T-cell (primary cell): ENCODE results near the gene APOD. TPM values are rescaled to one million over a fixed set of nuclear protein-coding genes. Genes with fewer than 3 reads are reported as not detected.

Experiments used
- ATAC-seq, 4 experiments: fragments of 200-7000 bp in 3 of 4; fragments of 150-1000 bp in 1 of 4; cut with Tn5 transposase; replicated peaks in 1 of 4; 1 replicate in 3 of 4; 2 replicates in 1 of 4; pipeline ENCODE4 v1.10.0; 2021; ENCODE audit warnings: moderate library complexity in 3 of 4, mild to moderate bottlenecking in 2 of 4, moderate number of reproducible peaks in 1 of 4
- CTCF ChIA-PET, 2 donors: fragments of 300-600 bp; sonication (Branson Sonifier 250); formaldehyde crosslinking; loops; one replicate each; lab custom pipeline; 2022; ENCODE audit warnings: antibody characterized with exemption in 2 of 2; lab: Charles Lee
- POLR2A ChIA-PET, 2 donors: fragments of 300-600 bp; sonication (Branson Sonifier 250); formaldehyde crosslinking; loops; one replicate each; lab custom pipeline; 2022; ENCODE audit warnings: antibody characterized with exemption in 2 of 2; lab: Charles Lee
- DNase-seq, 35 experiments: peaks; one replicate each; pipeline versions ENCODE4 v3.0.0 to v3.0.0-alpha.2; 2013 to 2023
- H3K27ac ChIP-seq: one replicate; pipeline ENCODE4 v1.5.1; 2013; ENCODE audit warnings: low read length
- H3K27me3 ChIP-seq, 2 experiments: replicated peaks in 1 of 2; 1 replicate in 1 of 2; 2 replicates in 1 of 2; pipeline versions ENCODE4 v1.6.1 to v1.7.0; 2013; ENCODE audit warnings: low read length in 1 of 2, mixed read lengths in 1 of 2; ENCODE audit not compliant: control insufficient read depth in 2 of 2, insufficient read depth in 2 of 2; ENCODE audit errors: extremely low read depth in 1 of 2
- H3K36me3 ChIP-seq, 2 donors: 1 replicate in 1 of 2; 2 replicates in 1 of 2; pipeline versions ENCODE4 v1.6.1 to v1.7.0; 2013; ENCODE audit warnings: low read length in 1 of 2; ENCODE audit not compliant: control insufficient read depth in 2 of 2, insufficient read depth in 1 of 2; ENCODE audit errors: extremely low read depth in 1 of 2
- H3K4me1 ChIP-seq, 2 experiments: 1 replicate in 1 of 2; 2 replicates in 1 of 2; pipeline versions ENCODE4 v1.6.1 to v1.7.0; 2013; ENCODE audit warnings: low read length in 2 of 2, mixed read lengths in 1 of 2; ENCODE audit not compliant: insufficient read depth in 2 of 2, control insufficient read depth in 1 of 2; ENCODE audit errors: extremely low read depth in 1 of 2
- H3K4me3 ChIP-seq, 2 donors: 1 replicate in 1 of 2; 2 replicates in 1 of 2; pipeline versions ENCODE4 v1.5.1 to v1.7.0; 2013; ENCODE audit warnings: mild to moderate bottlenecking in 2 of 2, low read length in 1 of 2, moderate library complexity in 1 of 2; ENCODE audit not compliant: control insufficient read depth in 1 of 2; ENCODE audit errors: extremely low read depth in 1 of 2
- H3K9me3 ChIP-seq: 2 replicates; pipeline ENCODE4 v1.7.0; 2013
- H3K27ac Mint-ChIP-seq, 2 donors: one replicate each; pipeline ENCODE4 v1.8.0; 2020 to 2021; ENCODE audit warnings: mild to moderate bottlenecking in 2 of 2, mixed read lengths in 2 of 2
- H3K27me3 Mint-ChIP-seq, 2 donors: one replicate each; pipeline ENCODE4 v1.8.0; 2021 to 2022; ENCODE audit warnings: mixed read lengths in 2 of 2
- H3K36me3 Mint-ChIP-seq: one replicate; pipeline ENCODE4 v1.8.0; 2021; ENCODE audit warnings: mixed read lengths
- H3K4me1 Mint-ChIP-seq, 3 donors: one replicate each; pipeline ENCODE4 v1.8.0; 2020 to 2022; ENCODE audit warnings: mixed read lengths in 3 of 3, mild to moderate bottlenecking in 1 of 3
- H3K4me3 Mint-ChIP-seq, 3 donors: one replicate each; pipeline ENCODE4 v1.8.0; 2020 to 2022; ENCODE audit warnings: mild to moderate bottlenecking in 3 of 3, mixed read lengths in 3 of 3, moderate library complexity in 3 of 3
- H3K9me3 Mint-ChIP-seq, 3 donors: one replicate each; pipeline ENCODE4 v1.8.0; 2020 to 2022; ENCODE audit warnings: mixed read lengths in 3 of 3
- WGBS: methylation state at CpG from one replicate; pipeline ENCODE4 v1.1.5; 2013; ENCODE audit warnings: missing lambda C conversion rate; ENCODE audit not compliant: insufficient coverage; 5-methylcytosine and 5-hydroxymethylcytosine counted together
- total RNA-seq, 35 experiments: library from RNA in 6 of 35; stranded (reverse) in 6 of 35; fragments of 120-200 nt in 1 of 35; gene quantifications; one replicate each; pipeline versions ENCODE4 v1.2.1 to v1.2.4 and lab custom pipeline; 2013 to 2026

Gene APOD
- total RNA-seq, 5 donors from 2014 or later (not counting 1 experiment from before 2014, with no cell fraction given), result 0.55 TPM; not detected in 4

DNA sequence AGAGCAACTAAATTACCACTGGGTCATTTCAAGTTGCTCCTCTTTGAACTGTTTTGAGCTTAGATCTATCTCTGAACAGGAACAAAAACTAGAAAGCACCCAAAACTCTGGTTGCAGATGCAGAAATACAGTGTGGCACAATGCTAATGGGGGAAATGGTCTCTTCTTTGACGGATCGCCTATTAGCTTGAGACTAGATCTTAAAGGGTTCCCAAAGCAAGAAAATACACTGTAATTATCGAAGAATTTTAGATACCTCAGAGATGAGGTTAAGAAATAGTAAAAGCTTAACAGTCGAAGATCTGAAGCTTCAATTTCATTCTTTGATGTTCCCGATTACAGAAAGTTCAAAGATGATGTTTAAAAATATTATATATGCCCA lies 41.4 kb downstream of the APOD start:
- peak overlapping the region; percentile 95 to 98 for H3K27ac Mint-ChIP-seq
- no peaks in the 10 kb centered on the region for H3K9me3 Mint-ChIP-seq
- peaks cover 45 to 70% of the 10 kb centered on the region in 2 experiments for H3K4me1 ChIP-seq
- WGBS, result no CpG with 5 or more reads among the region's 5 CpGs
- H3K4me3 ChIP-seq, result peak overlapping the region; percentile 85 to 93
- CTCF ChIA-PET, result interaction anchor here (0.7 to 2.4 kb wide), 8 partner anchors 9 to 272 kb away, joined by 3 to 13 read pairs (median 5); partner anchors contain the start of gene XXYLT1 (in 1 of the 2)
- peak in 1 of 35 experiments; percentile 46 for DNase-seq
- H3K36me3 ChIP-seq, result no peaks in the 10 kb centered on the region
- no peaks in the 10 kb centered on the region for H3K9me3 ChIP-seq
- H3K4me3 Mint-ChIP-seq, result peak overlapping the region; percentile 89 to 93 (median 93)
- peaks cover 12% of the 10 kb centered on the region for H3K36me3 Mint-ChIP-seq
- no peak for ATAC-seq
- peaks cover 69 to 87% (median 76%) of the 10 kb centered on the region in 3 donors for H3K4me1 Mint-ChIP-seq
- no peaks in the 10 kb centered on the region for H3K27me3 ChIP-seq
- H3K27me3 Mint-ChIP-seq, result no peaks in the 10 kb centered on the region
- POLR2A ChIA-PET, result interaction anchor here (0.6 to 1.3 kb wide), 15 partner anchors 9 to 1053 kb away, joined by 3 to 10 read pairs (median 4); partner anchors contain the start of gene XXYLT1 (in 1 of the 2)
- H3K27ac ChIP-seq, result peak overlapping the region; percentile 94

- ATAC-seq (peak in 1 of 4 experiments; percentile 8), DNase-seq (peak in 1 of 35 experiments; percentile 34)
- no peaks in the 10 kb centered on the region for H3K27me3 Mint-ChIP-seq
- POLR2A ChIA-PET, result interaction anchor here (0.6 kb wide), 3 partner anchors 270 to 869 kb away, joined by 3 read pairs; no protein-coding TSS in a partner anchor
- H3K9me3 Mint-ChIP-seq, result no peaks in the 10 kb centered on the region
- H3K27me3 ChIP-seq, result no peaks in the 10 kb centered on the region
- no peaks in the 10 kb centered on the region for H3K9me3 ChIP-seq
- H3K4me1 ChIP-seq, result peaks cover 44 to 67% of the 10 kb centered on the region in 2 experiments
- peaks cover 65 to 77% (median 75%) of the 10 kb centered on the region in 3 donors for H3K4me1 Mint-ChIP-seq
- peak overlapping the region; percentile 85 to 93 for H3K4me3 ChIP-seq
- 0% methylated on average over 2 of the region's 6 CpGs for WGBS
- CTCF ChIA-PET, result no interaction called here
- H3K27ac Mint-ChIP-seq, result peak overlapping the region; percentile 78 to 80
- H3K27ac ChIP-seq, result no peak overlapping the region
- peak overlapping the region; percentile 89 to 93 (median 93) for H3K4me3 Mint-ChIP-seq
- peaks cover 13% of the 10 kb centered on the region for H3K36me3 Mint-ChIP-seq
- no peaks in the 10 kb centered on the region for H3K36me3 ChIP-seq
These were observed 43.2 kb downstream of the APOD start for GRCh38 chr3:195540511-195540910.

DNA sequence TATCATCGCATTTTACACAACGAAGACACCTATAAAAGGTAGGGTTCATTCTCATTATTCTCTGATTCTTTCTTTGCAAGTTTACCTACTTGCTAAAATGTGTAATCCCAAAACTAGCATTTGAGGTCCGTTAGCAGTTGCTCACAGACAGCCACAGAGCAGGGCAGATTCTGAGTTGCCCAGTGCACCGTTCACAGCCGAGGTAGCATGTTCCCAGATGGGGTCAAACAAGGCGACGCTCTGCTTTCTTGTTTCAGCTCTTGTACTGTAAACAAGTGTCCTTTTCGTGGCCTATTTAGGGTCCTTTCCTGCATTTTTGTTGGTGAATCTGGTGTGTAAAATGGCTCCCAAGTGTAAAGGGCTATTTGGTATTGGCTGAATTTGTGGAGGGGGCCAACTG lies 43.7 kb downstream of the APOD start:
- 0% methylated on average over 6 of the region's 8 CpGs for WGBS
- POLR2A ChIA-PET, result interaction anchor here in 1 of 2 donors (0.6 kb wide), 1 partner anchor 269 kb away, joined by 3 read pairs; no protein-coding TSS in a partner anchor
- peaks cover 18% of the 10 kb centered on the region for H3K36me3 Mint-ChIP-seq
- Histone ChIP-seq H3K36me3 (peaks cover 0 to 2% of the 10 kb centered on the region in 2 donors), H3K27ac (peak overlapping the region; percentile 48), H3K27me3 (no peaks in the 10 kb centered on the region), H3K4me3 (peak overlapping the region; percentile 85 to 93), H3K4me1 (peaks cover 42 to 68% of the 10 kb centered on the region in 2 experiments), H3K9me3 (no peaks in the 10 kb centered on the region)
- peak overlapping the region; percentile 78 to 80 for H3K27ac Mint-ChIP-seq
- no peaks in the 10 kb centered on the region for H3K9me3 Mint-ChIP-seq
- no peak for DNase-seq
- peaks cover 65 to 77% (median 75%) of the 10 kb centered on the region in 3 donors for H3K4me1 Mint-ChIP-seq
- H3K27me3 Mint-ChIP-seq, result no peaks in the 10 kb centered on the region
- ATAC-seq, result no peak
- CTCF ChIA-PET, result no interaction called here
- peak overlapping the region; percentile 89 to 93 (median 93) for H3K4me3 Mint-ChIP-seq

- H3K27ac Mint-ChIP-seq, result peak overlapping the region; percentile 78 to 80
These were observed 44.3 kb downstream of the APOD start for GRCh38 chr3:195539479-195539878.

DNA sequence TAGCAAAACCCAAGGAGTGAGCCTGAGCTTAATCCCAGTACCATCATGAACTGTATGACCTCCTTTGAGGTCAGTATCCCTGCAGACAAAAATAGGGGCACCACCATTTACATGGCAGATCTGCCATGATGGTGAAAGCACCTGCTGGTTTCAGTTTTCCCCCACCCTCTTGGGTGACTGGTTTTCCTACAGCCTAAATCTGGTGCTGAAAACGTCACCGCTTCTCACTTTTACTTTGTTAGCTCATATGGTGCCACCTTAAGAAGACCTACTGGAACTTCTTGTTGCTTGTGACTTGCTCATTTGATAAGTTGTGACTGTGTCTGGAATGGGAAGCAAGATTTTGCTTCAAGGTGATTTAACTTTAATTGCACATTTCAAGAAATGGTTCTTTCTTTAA lies 45.7 kb downstream of the APOD start:
- ATAC-seq (peak in 3 of 4 experiments; percentile 23 to 56 (median 25)), DNase-seq (peak in 18 of 35 experiments; percentile 12 to 72 (median 29))
- peaks cover 27% of the 10 kb centered on the region for H3K36me3 Mint-ChIP-seq
- ChIA-PET CTCF (interaction anchor here (0.6 to 2.0 kb wide), 9 partner anchors 8 to 1698 kb away, joined by 3 to 16 read pairs (median 4); partner anchors contain the start of gene XXYLT1 (in 2 of the 2)), POLR2A (interaction anchor here (0.6 to 1.0 kb wide), 7 partner anchors 10 to 542 kb away, joined by 3 to 8 read pairs (median 4); no protein-coding TSS in a partner anchor)
- no peaks in the 10 kb centered on the region for H3K27me3 ChIP-seq
- H3K27ac ChIP-seq, result no peak overlapping the region
- peak overlapping the region; percentile 69 to 74 for H3K27ac Mint-ChIP-seq
- H3K27me3 Mint-ChIP-seq, result no peaks in the 10 kb centered on the region
- peaks cover 0 to 7% of the 10 kb centered on the region in 2 donors for H3K36me3 ChIP-seq
- H3K9me3 Mint-ChIP-seq, result no peaks in the 10 kb centered on the region
- H3K4me1 Mint-ChIP-seq, result peaks cover 68 to 81% (median 78%) of the 10 kb centered on the region in 3 donors
- no CpG with 5 or more reads among the region's 2 CpGs for WGBS
- peak overlapping the region; percentile 19 to 36 for H3K4me3 ChIP-seq
- no peaks in the 10 kb centered on the region for H3K9me3 ChIP-seq
- peak overlapping the region; percentile 73 to 93 (median 89) for H3K4me3 Mint-ChIP-seq
- peaks cover 42 to 60% of the 10 kb centered on the region in 2 experiments for H3K4me1 ChIP-seq

More at GRCh38 chr3:195539479-195539878, 44.3 kb downstream of the APOD start:
- 40% methylated on average over 3 of the region's 5 CpGs for WGBS
- Mint-ChIP-seq H3K27me3 (no peaks in the 10 kb centered on the region), H3K4me1 (peaks cover 65 to 77% (median 75%) of the 10 kb centered on the region in 3 donors), H3K4me3 (peak overlapping the region; percentile 89 to 93 (median 93)), H3K9me3 (no peaks in the 10 kb centered on the region), H3K36me3 (peaks cover 20% of the 10 kb centered on the region)
- CTCF ChIA-PET, result no interaction called here
- POLR2A ChIA-PET, result no interaction called here
- Histone ChIP-seq H3K36me3 (peaks cover 0 to 4% of the 10 kb centered on the region in 2 donors), H3K27ac (peak overlapping the region; percentile 27), H3K4me3 (peak overlapping the region; percentile 24 to 47), H3K27me3 (no peaks in the 10 kb centered on the region), H3K9me3 (no peaks in the 10 kb centered on the region), H3K4me1 (peaks cover 42 to 66% of the 10 kb centered on the region in 2 experiments)
- ATAC-seq (no peak), DNase-seq (no peak)

DNA sequence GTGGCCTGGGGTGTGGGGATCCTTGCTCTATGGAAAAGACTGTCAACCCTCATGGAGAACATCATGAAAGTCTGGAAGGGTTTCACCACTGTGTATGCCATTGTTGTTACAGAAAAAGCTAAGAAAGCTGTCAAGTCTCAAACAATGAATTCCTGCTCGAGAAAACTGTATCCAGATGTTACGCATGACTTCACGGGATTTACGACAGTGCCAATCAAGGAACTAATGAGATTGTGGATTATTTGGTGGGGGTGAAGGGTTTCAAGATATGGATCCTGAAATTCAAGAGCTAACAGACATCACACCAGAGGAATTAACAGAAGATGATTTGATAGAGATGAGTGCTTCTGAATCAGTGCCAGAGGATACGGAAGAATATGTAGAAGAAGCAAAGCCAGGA lies 48.4 kb downstream of the APOD start:
- no peak for DNase-seq
- 94% methylated on average over 3 of the region's 5 CpGs for WGBS
- H3K9me3 Mint-ChIP-seq, result no peaks in the 10 kb centered on the region
- H3K27me3 Mint-ChIP-seq, result no peaks in the 10 kb centered on the region
- ChIA-PET CTCF (no interaction called here), POLR2A (no interaction called here)
- Histone ChIP-seq H3K27me3 (no peaks in the 10 kb centered on the region), H3K36me3 (peaks cover 3 to 8% of the 10 kb centered on the region in 2 donors), H3K9me3 (no peaks in the 10 kb centered on the region), H3K4me1 (peaks cover 53 to 57% of the 10 kb centered on the region in 2 experiments), H3K4me3 (no peak overlapping the region), H3K27ac (no peak overlapping the region)
- peak overlapping the region; percentile 22 to 64 (median 39) for H3K4me3 Mint-ChIP-seq
- no peak for ATAC-seq
- H3K36me3 Mint-ChIP-seq, result peaks cover 30% of the 10 kb centered on the region
- peaks cover 87 to 94% (median 89%) of the 10 kb centered on the region in 3 donors for H3K4me1 Mint-ChIP-seq
- H3K27ac Mint-ChIP-seq, result peak overlapping the region; percentile 20 to 73
